Cardiac muscle cell (in vitro differentiated cells and primary cell): ENCODE data around the gene FOXB2. TPM values are rescaled to one million over a fixed set of nuclear protein-coding genes. Genes with fewer than 3 reads are reported as not detected.

Experiments
- DNase-seq, 2 donors: peaks; one replicate each; pipeline versions ENCODE4 v3.0.0 to v3.0.0-alpha.2; 2010 to 2017; ENCODE audit warnings: low read depth in 1 of 2, low spot score in 1 of 2
- H3K27ac ChIP-seq: fragments of 200-600 bp; sonication (generic); 2 replicates; pipeline ENCODE4 v1.5.1; 2016
- H3K27me3 ChIP-seq: fragments of 200-600 bp; sonication (generic); 2 replicates; pipeline ENCODE4 v1.6.0; 2016; ENCODE audit warnings: control low read depth
- H3K36me3 ChIP-seq: fragments of 200-600 bp; sonication (generic); 2 replicates; pipeline ENCODE4 v1.5.1; 2016; ENCODE audit warnings: control low read depth
- H3K4me1 ChIP-seq: fragments of 200-600 bp; sonication (generic); 2 replicates; pipeline ENCODE4 v1.8.1; 2017; ENCODE audit warnings: low read depth, mild to moderate bottlenecking, mixed run types
- H3K4me3 ChIP-seq: fragments of 200-600 bp; sonication (generic); 2 replicates; pipeline ENCODE4 v1.5.1; 2016; ENCODE audit warnings: mild to moderate bottlenecking
- H3K9me3 ChIP-seq: fragments of 200-600 bp; sonication (generic); 2 replicates; pipeline ENCODE4 v1.5.1; 2017; ENCODE audit warnings: low read depth, mild to moderate bottlenecking, control low read depth
- CTCF ChIP-seq: IDR thresholded peaks from 2 replicates; pipeline ENCODE4 v1.5.1; 2012; ENCODE audit warnings: low read depth, mild to moderate bottlenecking, low read length
- polyA plus RNA-seq: library from polyadenylated mRNA; unstranded; fragments of >200 nt; fragmentation: Nextera tagmentation; extraction: Ambion mirVana; gene quantifications from 2 replicates; pipeline ENCODE4 v1.2.1, GENCODE V29; 2016
- total RNA-seq: library from RNA; depleted of rRNA; stranded (reverse); fragments of >200 nt; gene quantifications from 2 replicates; pipeline ENCODE4 v1.2.3, GENCODE V29; 2016

Gene FOXB2
- total and polyA plus RNA-seq, 2 experiments from 2014 or later: not detected

- no peak for DNase-seq
- Histone ChIP-seq H3K4me3 (no peak overlapping the region), H3K4me1 (peaks cover 7% of the 10 kb centered on the region), H3K27me3 (peaks cover 100% of the 10 kb centered on the region), H3K36me3 (no peaks in the 10 kb centered on the region), H3K9me3 (no peaks in the 10 kb centered on the region), H3K27ac (no peak overlapping the region)
- no peak for TF ChIP-seq CTCF
Measured at GRCh38 chr9:77020413-77021290, 1.2 kb downstream of the FOXB2 start.

GRCh38 chr9:77021291-77021894 is 1.9 kb downstream of the FOXB2 start:
- Histone ChIP-seq H3K36me3 (no peaks in the 10 kb centered on the region), H3K27ac (no peak overlapping the region), H3K27me3 (peaks cover 100% of the 10 kb centered on the region), H3K4me3 (no peak overlapping the region), H3K4me1 (peaks cover under 1% of the 10 kb centered on the region), H3K9me3 (no peaks in the 10 kb centered on the region)
- TF ChIP-seq CTCF: no peak
- no peak for DNase-seq

GRCh38 chr9:77021922-77022782 is 2.7 kb downstream of the FOXB2 start:
- DNase-seq: no peak
- no peak overlapping the region for H3K4me3 ChIP-seq
- peaks cover 93% of the 10 kb centered on the region for H3K27me3 ChIP-seq
- H3K36me3 ChIP-seq: no peaks in the 10 kb centered on the region
- no peak overlapping the region for H3K27ac ChIP-seq
- no peaks in the 10 kb centered on the region for H3K4me1 ChIP-seq
- no peak for TF ChIP-seq CTCF
- H3K9me3 ChIP-seq: no peaks in the 10 kb centered on the region

GRCh38 chr9:77022783-77023440 is 3.5 kb downstream of the FOXB2 start:
- no peak overlapping the region for H3K27ac ChIP-seq
- H3K27me3 ChIP-seq: peaks cover 85% of the 10 kb centered on the region
- no peaks in the 10 kb centered on the region for H3K4me1 ChIP-seq
- peak in 1 of 2 donors; percentile 54 for DNase-seq
- no peaks in the 10 kb centered on the region for H3K9me3 ChIP-seq
- H3K4me3 ChIP-seq: no peak overlapping the region
- no peak for TF ChIP-seq CTCF
- H3K36me3 ChIP-seq: no peaks in the 10 kb centered on the region

- H3K4me1 ChIP-seq: no peaks in the 10 kb centered on the region
- no peak overlapping the region for H3K27ac ChIP-seq
- no peaks in the 10 kb centered on the region for H3K9me3 ChIP-seq
- DNase-seq: no peak
- no peaks in the 10 kb centered on the region for H3K36me3 ChIP-seq
- no peak overlapping the region for H3K4me3 ChIP-seq
- peaks cover 77% of the 10 kb centered on the region for H3K27me3 ChIP-seq
- TF ChIP-seq CTCF: no peak
Measured at GRCh38 chr9:77023726-77024125, 4.3 kb downstream of the FOXB2 start.
